GM18526 (cell line): ENCODE measurements around the gene CYB5D1.
A peak's percentile ranks its signal among the peaks of the same experiment; 100 is the strongest.

Experiments used
- POLR2A ChIP-seq: IDR thresholded peaks from 3 replicates; pipeline ENCODE4 v1.6.1; 2011; ENCODE audit not compliant: insufficient read length; ENCODE audit errors: extremely low read depth

CYB5D1 gene

DNA sequence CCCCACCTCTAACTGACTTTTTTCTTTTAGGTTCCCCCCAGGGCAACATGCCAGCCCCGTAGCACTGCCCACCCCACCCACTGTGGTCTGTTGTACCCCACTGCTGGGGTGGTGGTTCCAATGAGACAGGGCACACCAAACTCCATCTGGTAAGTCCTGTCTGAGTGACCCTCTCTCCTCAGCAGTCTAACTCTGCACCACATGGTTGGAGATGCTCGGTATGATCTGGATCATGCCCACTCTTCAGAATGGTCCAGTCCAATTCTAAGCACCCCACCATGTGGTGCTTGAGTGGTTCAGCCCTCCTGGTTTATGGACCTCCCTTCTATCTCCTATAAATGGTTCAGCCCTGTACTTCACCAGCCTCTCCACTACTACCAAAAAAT is 17.9 kb upstream of the CYB5D1 start:
- TF ChIP-seq POLR2A = no peak

DNA sequence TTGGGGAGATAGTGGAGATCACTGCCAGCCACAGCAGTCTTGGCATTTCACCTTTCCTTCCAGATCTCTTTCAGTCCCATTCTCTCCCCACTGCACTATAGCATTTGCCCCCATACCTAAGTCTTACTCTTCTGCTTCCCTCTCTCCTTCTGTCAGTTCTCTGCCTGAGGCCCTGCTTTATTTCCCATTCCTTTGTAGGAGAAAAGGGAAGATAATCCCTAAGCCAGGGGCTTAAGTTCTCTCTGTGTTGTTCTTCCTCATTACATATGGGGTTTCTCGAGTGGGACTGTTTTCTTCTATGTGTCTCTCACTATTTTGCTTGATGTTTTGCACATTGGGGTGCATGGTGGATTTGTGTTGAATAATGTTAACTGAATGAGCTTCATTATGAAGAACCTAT is 17.4 kb upstream of the CYB5D1 start:
- TF ChIP-seq POLR2A = no peak

GRCh38 chr17:7840875-7841274 is 16.9 kb upstream of the CYB5D1 start:
- TF ChIP-seq POLR2A = no peak

- peak; percentile 18 for TF ChIP-seq POLR2A
Measured at GRCh38 chr17:7841396-7841914, 16.3 kb upstream of the CYB5D1 start.

GRCh38 chr17:7841915-7842379 is 15.9 kb upstream of the CYB5D1 start:
- TF ChIP-seq POLR2A = no peak

DNA sequence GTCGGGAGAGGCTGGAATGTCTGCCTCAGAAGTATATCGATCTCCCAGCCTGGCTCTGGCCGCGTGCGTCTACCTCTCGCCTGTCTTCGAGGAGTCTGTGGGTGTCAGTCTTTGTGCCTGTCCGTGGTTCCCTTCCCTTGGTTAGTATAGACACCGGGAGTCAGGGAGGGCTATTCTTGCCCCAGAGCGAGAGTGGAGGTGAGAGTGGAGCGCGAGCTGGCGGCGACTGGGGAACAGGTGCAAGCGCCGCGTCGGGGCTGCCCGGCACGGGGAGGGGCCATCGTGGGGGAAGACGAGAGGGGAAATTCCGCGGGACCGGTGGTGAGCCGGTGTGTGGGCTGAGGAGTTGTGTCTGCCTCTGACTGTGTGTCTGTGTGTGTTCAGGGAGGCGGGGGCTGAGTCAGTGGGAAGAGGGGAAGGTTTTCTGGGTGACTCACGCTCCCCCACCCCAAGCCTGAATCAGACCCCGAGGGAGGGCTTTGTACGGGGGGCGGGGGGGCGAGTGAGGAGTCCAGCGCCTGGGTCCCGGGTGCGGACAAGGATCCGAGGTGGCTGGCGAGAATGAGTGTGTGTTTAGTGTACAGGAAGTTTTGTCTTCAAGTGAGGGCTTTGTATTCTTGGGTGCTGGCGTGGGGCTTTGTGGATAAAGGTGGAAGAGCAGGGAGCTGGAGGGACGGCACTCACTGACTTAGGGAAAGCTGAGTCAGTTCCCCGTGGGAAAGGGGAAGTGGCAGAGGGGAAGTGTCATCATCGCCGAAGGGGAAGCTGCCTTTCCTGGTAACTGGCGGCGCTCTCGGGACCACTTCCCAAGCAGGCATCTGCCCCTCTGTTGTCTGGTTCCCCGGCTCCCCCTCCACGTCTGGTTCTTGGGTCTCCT is 15.2 kb upstream of the CYB5D1 start:
- peak; percentile 41 for TF ChIP-seq POLR2A

- no peak for TF ChIP-seq POLR2A
Measured at GRCh38 chr17:7843257-7843535, 14.6 kb upstream of the CYB5D1 start.

GRCh38 chr17:7843536-7844291 is 14.1 kb upstream of the CYB5D1 start:
- peak; percentile 37 for TF ChIP-seq POLR2A

DNA sequence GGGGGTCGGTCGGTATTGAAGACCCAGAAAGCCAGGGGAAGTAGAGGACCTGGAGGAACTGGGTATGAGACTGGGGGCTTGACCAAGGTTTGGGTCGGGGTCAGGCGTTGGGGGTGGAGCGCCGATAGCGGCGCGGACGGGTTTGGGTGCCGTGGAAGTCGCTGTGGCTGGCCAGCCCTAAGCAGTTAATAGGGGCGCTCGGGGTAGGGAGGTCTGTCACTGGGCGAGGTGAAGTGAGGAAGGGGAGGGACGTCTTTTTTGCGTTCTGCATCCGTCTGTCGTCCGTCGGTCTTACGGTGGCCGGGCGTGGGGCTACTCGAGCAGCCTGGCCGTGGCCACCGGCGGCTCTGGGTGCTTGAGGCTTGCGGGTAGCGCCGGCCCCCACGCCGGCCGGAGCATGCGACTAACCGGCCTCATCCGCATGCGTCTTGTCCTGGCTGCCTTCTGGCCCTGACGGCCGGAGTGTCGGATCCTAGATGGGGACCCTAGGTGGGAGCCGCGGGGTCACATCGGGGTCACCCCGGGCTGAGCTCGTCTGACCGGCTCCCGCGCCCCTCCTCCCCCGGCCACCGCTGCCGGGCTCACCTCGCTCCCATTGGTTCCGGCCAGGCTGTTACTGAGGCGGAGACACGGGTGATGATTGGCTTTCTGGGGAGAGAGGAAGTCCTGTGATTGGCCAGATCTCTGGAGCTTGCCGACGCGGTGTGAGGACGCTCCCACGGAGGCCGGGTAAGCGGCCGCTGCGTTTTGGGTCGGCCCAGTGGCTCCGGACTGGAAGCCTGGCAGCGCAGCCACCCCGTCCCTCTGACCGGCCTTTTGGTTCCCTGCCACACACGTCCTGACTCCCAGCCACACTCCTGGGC is 13.3 kb upstream of the CYB5D1 start:
- peak; percentile 46 for TF ChIP-seq POLR2A

- TF ChIP-seq POLR2A = no peak
Measured at GRCh38 chr17:7845359-7846062, 12.3 kb upstream of the CYB5D1 start.

- no peak for TF ChIP-seq POLR2A
Measured at GRCh38 chr17:7846063-7846735, 11.6 kb upstream of the CYB5D1 start.

DNA sequence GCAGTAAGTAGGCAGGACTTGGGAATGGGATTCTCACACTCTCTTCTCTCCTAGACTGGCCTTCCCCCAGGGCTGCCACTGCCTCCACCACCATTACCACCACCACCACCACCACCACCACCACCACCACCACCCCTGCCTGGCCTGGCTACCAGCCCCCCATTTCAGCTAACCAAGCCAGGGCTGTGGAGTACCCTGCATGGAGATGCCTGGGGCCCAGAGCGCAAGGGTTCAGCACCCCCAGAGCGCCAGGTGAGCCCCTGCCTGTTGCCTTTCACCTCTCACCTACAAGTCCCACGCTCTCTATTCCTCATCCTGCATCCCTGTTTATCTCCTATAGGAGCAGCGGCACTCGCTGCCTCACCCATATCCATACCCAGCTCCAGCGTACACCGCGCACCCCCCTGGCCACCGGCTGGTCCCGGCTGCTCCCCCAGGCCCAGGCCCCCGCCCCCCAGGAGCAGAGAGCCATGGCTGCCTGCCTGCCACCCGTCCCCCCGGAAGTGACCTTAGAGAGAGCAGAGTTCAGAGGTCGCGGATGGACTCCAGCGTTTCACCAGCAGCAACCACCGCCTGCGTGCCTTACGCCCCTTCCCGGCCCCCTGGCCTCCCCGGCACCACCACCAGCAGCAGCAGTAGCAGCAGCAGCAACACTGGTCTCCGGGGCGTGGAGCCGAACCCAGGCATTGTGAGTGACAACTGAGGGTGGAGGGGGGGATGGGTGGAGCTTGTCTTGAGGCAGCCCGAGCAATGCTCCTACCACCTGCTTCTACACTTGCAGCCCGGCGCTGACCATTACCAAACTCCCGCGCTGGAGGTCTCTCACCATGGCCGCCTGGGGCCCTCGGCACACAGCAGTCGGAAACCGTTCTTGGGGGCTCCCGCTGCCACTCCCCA is 10.8 kb upstream of the CYB5D1 start:
- TF ChIP-seq POLR2A = no peak

GRCh38 chr17:7848131-7848579 is 9.6 kb upstream of the CYB5D1 start:
- no peak for TF ChIP-seq POLR2A

- TF ChIP-seq POLR2A = no peak
Measured at GRCh38 chr17:7848739-7849129, 9.1 kb upstream of the CYB5D1 start.
